Gastrocnemius medialis (tissue), 4 donors: ENCODE measurements around the gene MAP3K5. TPM values are rescaled to one million over a fixed set of nuclear protein-coding genes. Genes with fewer than 3 reads are reported as not detected.

Experiments used
- ATAC-seq, 2 donors: fragments of 150-250 bp; one replicate each; pipeline ENCODE4 v1.9.1; 2016
- DNase-seq, 2 donors: peaks; one replicate each; pipeline ENCODE4 v3.0.0-alpha.2; 2019
- H3K27ac ChIP-seq, 4 donors: fragments of 200-600 bp; sonication (generic); 1 replicate in 1 of 4; 2 replicates in 3 of 4; pipeline ENCODE4 v1.5.1; 2016 to 2018; ENCODE audit warnings: mild to moderate bottlenecking in 2 of 4, moderate library complexity in 1 of 4
- H3K27me3 ChIP-seq, 3 donors: fragments of 200-600 bp; sonication (generic) in 2 of 3; 1 replicate in 1 of 3; 2 replicates in 2 of 3; pipeline versions ENCODE4 v1.5.1 to v1.6.0; 2016 to 2019; ENCODE audit warnings: mild to moderate bottlenecking in 1 of 3, moderate library complexity in 1 of 3
- H3K36me3 ChIP-seq, 2 donors: fragments of 200-600 bp; sonication (generic) in 1 of 2; one replicate each; pipeline ENCODE4 v1.5.1; 2017 to 2018
- H3K4me1 ChIP-seq, 2 donors: fragments of 200-600 bp; sonication (generic) in 1 of 2; one replicate each; pipeline ENCODE4 v1.5.1; 2016 to 2017; ENCODE audit warnings: mild to moderate bottlenecking in 2 of 2
- H3K4me3 ChIP-seq, 4 donors: fragments of 200-600 bp; sonication (generic) in 3 of 4; 1 replicate in 1 of 4; 2 replicates in 3 of 4; pipeline ENCODE4 v1.5.1; 2016 to 2019; ENCODE audit warnings: mild to moderate bottlenecking in 2 of 4
- H3K9me3 ChIP-seq, 3 donors: fragments of 200-600 bp; sonication (generic) in 2 of 3; 1 replicate in 1 of 3; 2 replicates in 2 of 3; pipeline ENCODE4 v1.5.1; 2016 to 2019
- POLR2A ChIP-seq, 2 donors: fragments of 450-650 bp; IDR thresholded peaks; one replicate each; pipeline ENCODE4 v1.6.1; 2017; ENCODE audit warnings: antibody characterized with exemption in 2 of 2, mild to moderate bottlenecking in 2 of 2, moderate library complexity in 2 of 2
- in situ Hi-C, 4 donors: fragments of 200-750 bp; cut with MboI; loops; one replicate each; pipeline versions ENCODE4 v1.15.0 to v1.8.0; 2017; ENCODE audit warnings: low sequenced_read_pairs in 4 of 4
- intact Hi-C: fragments of 100-400 bp; cut with DNase I; formaldehyde crosslinking; loops from one replicate; pipeline ENCODE4 v1.15.1; 2023; ENCODE audit warnings: low total_unique reads
- total RNA-seq, 4 donors: library from RNA; depleted of rRNA; stranded (reverse); fragments of >200 nt; gene quantifications; one replicate each; pipeline versions ENCODE4 v1.1.0 to v1.2.3, GENCODE V29; 2016
- TF ChIP-seq, protein P1 (sequence below), 5 experiments: fragments of 450-650 bp in 3 of 5; fragments of 200-600 bp in 2 of 5; sonication (generic) in 2 of 5; IDR thresholded peaks in 4 of 5; conservative IDR thresholded peaks in 1 of 5; 1 replicate in 4 of 5; 2 replicates in 1 of 5; pipeline ENCODE4 v1.5.1; 2016 to 2019; ENCODE audit warnings: antibody characterized with exemption in 5 of 5, mild to moderate bottlenecking in 3 of 5, moderate library complexity in 3 of 5

The MAP3K5 gene
- total RNA-seq, 4 donors from 2014 or later: 2.9 to 46.9 (median 4.9) TPM

DNA sequence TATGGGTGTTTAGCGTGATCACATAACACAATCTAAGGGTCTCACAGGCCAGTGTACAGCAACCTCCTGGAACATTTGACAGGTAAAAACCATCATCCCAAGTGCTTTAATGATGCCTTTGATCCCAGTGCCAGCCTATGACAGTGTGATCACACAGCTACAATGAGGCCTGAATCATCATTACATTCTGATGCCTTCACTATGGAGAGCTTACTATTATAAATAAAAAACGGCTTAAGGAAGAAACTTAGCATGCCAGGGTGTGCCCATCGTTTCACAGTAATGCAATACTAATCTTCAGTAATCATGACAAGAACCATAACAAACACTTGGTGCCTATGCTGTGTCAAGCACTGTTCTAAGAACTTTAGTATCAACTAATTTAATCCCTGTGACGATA lies 253.4 kb downstream of the MAP3K5 start:
- in situ Hi-C loops (no loop called here), intact Hi-C loops (no loop called here)
- DNase-seq (no peak), ATAC-seq (no peak)
- H3K9me3 ChIP-seq: no peaks in the 10 kb centered on the region
- H3K4me1 ChIP-seq: no peaks in the 10 kb centered on the region
- no peaks in the 10 kb centered on the region for H3K36me3 ChIP-seq
- H3K27ac ChIP-seq: no peak overlapping the region
- no peak overlapping the region for H3K4me3 ChIP-seq
- no peaks in the 10 kb centered on the region for H3K27me3 ChIP-seq
- TF ChIP-seq, protein P1, sequence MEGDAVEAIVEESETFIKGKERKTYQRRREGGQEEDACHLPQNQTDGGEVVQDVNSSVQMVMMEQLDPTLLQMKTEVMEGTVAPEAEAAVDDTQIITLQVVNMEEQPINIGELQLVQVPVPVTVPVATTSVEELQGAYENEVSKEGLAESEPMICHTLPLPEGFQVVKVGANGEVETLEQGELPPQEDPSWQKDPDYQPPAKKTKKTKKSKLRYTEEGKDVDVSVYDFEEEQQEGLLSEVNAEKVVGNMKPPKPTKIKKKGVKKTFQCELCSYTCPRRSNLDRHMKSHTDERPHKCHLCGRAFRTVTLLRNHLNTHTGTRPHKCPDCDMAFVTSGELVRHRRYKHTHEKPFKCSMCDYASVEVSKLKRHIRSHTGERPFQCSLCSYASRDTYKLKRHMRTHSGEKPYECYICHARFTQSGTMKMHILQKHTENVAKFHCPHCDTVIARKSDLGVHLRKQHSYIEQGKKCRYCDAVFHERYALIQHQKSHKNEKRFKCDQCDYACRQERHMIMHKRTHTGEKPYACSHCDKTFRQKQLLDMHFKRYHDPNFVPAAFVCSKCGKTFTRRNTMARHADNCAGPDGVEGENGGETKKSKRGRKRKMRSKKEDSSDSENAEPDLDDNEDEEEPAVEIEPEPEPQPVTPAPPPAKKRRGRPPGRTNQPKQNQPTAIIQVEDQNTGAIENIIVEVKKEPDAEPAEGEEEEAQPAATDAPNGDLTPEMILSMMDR (IDR thresholded peaks at IDR 0.05 in 4 of 5, conservative IDR thresholded peaks at IDR 0.05 in 1 of 5): no peak
- TF ChIP-seq POLR2A (IDR thresholded peaks at IDR 0.05): no peak

DNA sequence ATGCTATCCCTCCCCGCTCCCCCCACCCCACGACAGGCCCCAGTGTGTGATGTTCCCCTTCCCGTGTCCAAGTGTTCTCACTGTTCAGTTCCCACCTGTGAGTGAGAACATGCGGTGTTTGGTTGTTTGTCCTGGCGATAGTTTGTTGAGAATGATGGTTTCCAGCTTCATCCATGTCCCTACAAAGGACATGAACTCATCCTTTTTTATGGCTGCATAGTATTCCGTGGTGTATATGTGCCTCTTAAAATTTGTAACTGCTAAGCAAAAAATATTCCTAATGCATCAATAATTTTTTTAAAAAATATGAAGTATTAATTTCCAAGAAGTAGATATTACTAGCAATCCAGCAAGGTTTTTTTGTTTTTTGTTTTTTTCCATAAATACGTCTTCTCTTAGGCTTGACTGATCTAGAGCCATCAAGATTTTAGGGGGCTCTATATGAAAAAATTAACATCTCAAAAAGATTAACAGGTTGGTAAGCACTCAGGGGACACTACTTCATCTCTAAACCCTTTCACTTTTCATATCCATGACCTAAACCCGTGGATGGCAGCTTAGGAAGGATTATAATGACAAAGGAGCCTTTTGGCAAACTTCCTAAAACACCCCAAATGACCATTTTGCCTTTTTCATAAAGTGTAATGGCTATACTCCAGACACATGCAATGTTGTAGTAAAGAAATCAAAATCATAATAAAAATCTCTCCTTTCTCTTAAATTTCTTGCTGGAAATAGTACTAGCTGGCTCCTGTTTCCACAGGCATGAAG lies 256.2 kb downstream of the MAP3K5 start:
- Histone ChIP-seq H3K4me1 (no peaks in the 10 kb centered on the region), H3K27ac (no peak overlapping the region), H3K4me3 (no peak overlapping the region), H3K36me3 (no peaks in the 10 kb centered on the region), H3K9me3 (no peaks in the 10 kb centered on the region), H3K27me3 (no peaks in the 10 kb centered on the region)
- no peak for ATAC-seq
- intact Hi-C loops (no loop called here), in situ Hi-C loops (no loop called here)
- DNase-seq: no peak
- TF ChIP-seq POLR2A (IDR thresholded peaks at IDR 0.05): no peak
- TF ChIP-seq, protein P1 (IDR thresholded peaks at IDR 0.05 in 4 of 5, conservative IDR thresholded peaks at IDR 0.05 in 1 of 5): no peak

DNA sequence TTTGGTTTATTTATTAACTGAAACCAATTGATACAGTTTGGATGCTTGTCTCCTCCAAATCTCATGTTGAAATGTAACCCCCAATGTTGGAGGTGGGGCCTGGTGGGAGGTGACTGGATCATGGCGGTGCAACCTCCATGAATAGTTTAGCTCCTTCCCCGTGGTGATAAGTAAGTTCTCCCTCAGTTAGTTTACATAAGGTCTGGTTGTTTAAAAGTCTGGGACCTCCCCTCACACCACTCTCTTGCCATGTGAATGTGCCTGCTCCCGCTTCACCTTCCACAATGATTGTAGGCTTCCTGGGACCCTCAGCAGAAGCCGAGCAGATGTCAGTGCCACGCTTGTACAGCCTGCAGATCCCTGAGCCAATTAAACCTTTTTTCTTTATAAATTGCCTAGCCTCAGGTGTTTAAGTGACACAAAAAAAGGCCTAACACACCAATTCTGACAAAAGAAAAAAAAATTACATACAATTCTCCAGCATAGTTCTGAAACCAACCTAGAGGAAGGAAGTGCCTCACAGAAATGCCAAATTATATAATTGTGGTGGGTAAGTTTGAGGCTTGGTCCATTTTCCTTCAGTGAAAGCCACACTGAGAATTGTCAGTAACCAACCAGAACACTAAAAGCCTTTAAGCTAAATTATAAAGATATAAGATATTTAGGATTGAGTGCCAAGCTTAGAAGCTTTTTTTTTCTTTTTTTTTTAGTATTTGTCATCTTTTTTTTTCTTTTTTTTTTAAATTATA lies 257.1 kb downstream of the MAP3K5 start:
- intact Hi-C loops: no loop called here
- DNase-seq: no peak
- Histone ChIP-seq H3K36me3 (no peaks in the 10 kb centered on the region), H3K27ac (no peak overlapping the region), H3K4me3 (no peak overlapping the region), H3K4me1 (no peaks in the 10 kb centered on the region), H3K27me3 (no peaks in the 10 kb centered on the region), H3K9me3 (no peaks in the 10 kb centered on the region)
- no peak for ATAC-seq
- in situ Hi-C loops: no loop called here
- TF ChIP-seq, protein P1 (IDR thresholded peaks at IDR 0.05 in 4 of 5, conservative IDR thresholded peaks at IDR 0.05 in 1 of 5): no peak
- no peak for TF ChIP-seq POLR2A (IDR thresholded peaks at IDR 0.05)

DNA sequence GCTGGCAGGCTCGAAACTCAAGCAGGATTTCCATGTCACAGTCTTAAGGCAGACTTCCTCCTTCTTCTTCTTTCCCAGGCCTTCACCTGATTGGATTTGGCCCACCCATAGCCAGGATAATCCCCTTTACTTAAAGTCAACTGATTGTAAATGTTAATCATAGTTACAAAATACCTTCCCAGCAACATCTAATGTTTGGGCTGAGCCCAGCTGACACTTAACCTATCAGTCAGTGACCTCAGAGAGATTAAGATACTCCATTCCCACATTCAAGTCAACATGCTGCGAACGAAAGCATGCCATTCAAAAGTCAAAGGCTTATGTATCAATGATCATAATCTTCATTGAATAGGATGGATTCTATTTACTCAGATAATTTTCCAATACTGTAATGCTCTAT lies 258.0 kb downstream of the MAP3K5 start:
- Histone ChIP-seq H3K36me3 (no peaks in the 10 kb centered on the region), H3K4me1 (no peaks in the 10 kb centered on the region), H3K27ac (no peak overlapping the region), H3K4me3 (no peak overlapping the region), H3K9me3 (no peaks in the 10 kb centered on the region), H3K27me3 (no peaks in the 10 kb centered on the region)
- no peak for TF ChIP-seq POLR2A (IDR thresholded peaks at IDR 0.05)
- TF ChIP-seq, protein P1 (IDR thresholded peaks at IDR 0.05 in 4 of 5, conservative IDR thresholded peaks at IDR 0.05 in 1 of 5): no peak
- no peak for ATAC-seq
- in situ Hi-C loops (no loop called here), intact Hi-C loops (no loop called here)
- no peak for DNase-seq
